IMR-90 (cell line): ENCODE data around the gene EVPL. TPM values are rescaled to one million over a fixed set of nuclear protein-coding genes. Genes with fewer than 3 reads are reported as not detected.

ENCODE experiments used
- ATAC-seq: fragments of 200-7000 bp; cut with Tn5 transposase; 2 replicates; pipeline ENCODE4 v1.9.1; 2020; ENCODE audit warnings: low read depth, mild to moderate bottlenecking, moderate library complexity
- BruUV-seq: library from RNA; stranded (reverse); fragments of 400-500 nt; replicated peaks from 2 replicates; lab custom pipeline; 2021; lab: Mats Ljungman, UMichigan
- CTCF ChIA-PET: fragments of 300-600 bp; formaldehyde crosslinking; extraction: SDS; loops from one replicate; lab custom pipeline; 2021; ENCODE audit warnings: antibody characterized with exemption; lab: Yijun Ruan, JAX
- POLR2A ChIA-PET: fragments of 300-600 bp; sonication (Branson Sonifier 250); formaldehyde crosslinking; loops from one replicate; lab custom pipeline; 2022; ENCODE audit warnings: antibody characterized with exemption; ENCODE audit not compliant: unreplicated experiment; lab: Charles Lee
- DNase-seq: peaks from one replicate; pipeline ENCODE4 v3.0.0; 2013
- H2AFZ ChIP-seq: replicated peaks from 2 replicates; pipeline ENCODE3; 2013; ENCODE audit warnings: low read length, mild to moderate bottlenecking; ENCODE audit not compliant: poor library complexity
- H2AK5ac ChIP-seq: 2 replicates; pipeline ENCODE4 v1.6.1; 2013; ENCODE audit warnings: low read depth, low read length, inconsistent platforms
- H2AK9ac ChIP-seq: replicated peaks from 2 replicates; pipeline ENCODE3; 2013; ENCODE audit warnings: mild to moderate bottlenecking, low read depth, low read length, moderate library complexity; ENCODE audit not compliant: poor library complexity
- H2BK120ac ChIP-seq: 2 replicates; pipeline ENCODE4 v1.6.1; 2013; ENCODE audit warnings: low read depth, low read length, inconsistent platforms
- H2BK15ac ChIP-seq: 3 replicates; pipeline ENCODE4 v1.6.1; 2013; ENCODE audit warnings: low read depth, low read length, inconsistent platforms
- H2BK20ac ChIP-seq: 2 replicates; pipeline ENCODE4 v1.6.1; 2013; ENCODE audit warnings: low read depth, mild to moderate bottlenecking, inconsistent platforms, low read length, moderate library complexity
- H2BK5ac ChIP-seq: 2 replicates; pipeline ENCODE4 v1.6.1; 2013; ENCODE audit warnings: mild to moderate bottlenecking, low read depth, low read length, inconsistent platforms; ENCODE audit not compliant: poor library complexity, severe bottlenecking
- H3K14ac ChIP-seq: replicated peaks from 2 replicates; pipeline ENCODE4 v1.6.1; 2013; ENCODE audit warnings: low read depth, low read length, inconsistent platforms
- H3K18ac ChIP-seq: 2 replicates; pipeline ENCODE4 v1.6.1; 2013; ENCODE audit warnings: low read depth, low read length, control low read depth
- H3K23ac ChIP-seq: 2 replicates; pipeline ENCODE4 v1.6.1; 2013; ENCODE audit warnings: low read depth, low read length, inconsistent platforms
- H3K27ac ChIP-seq: 2 replicates; pipeline ENCODE4 v1.5.1; 2013; ENCODE audit warnings: mild to moderate bottlenecking, control low read depth, low read length; ENCODE audit not compliant: insufficient read depth
- H3K27me3 ChIP-seq: 2 replicates; pipeline ENCODE4 v1.6.1; 2013; ENCODE audit warnings: low read length; ENCODE audit not compliant: control insufficient read depth, insufficient read depth
- H3K36me3 ChIP-seq: 2 replicates; pipeline ENCODE4 v1.6.1; 2013; ENCODE audit warnings: low read length, mixed read lengths; ENCODE audit not compliant: control insufficient read depth, insufficient read depth
- H3K4ac ChIP-seq: 2 replicates; pipeline ENCODE4 v1.6.1; 2013; ENCODE audit warnings: low read depth, low read length, inconsistent platforms
- H3K4me1 ChIP-seq: 2 replicates; pipeline ENCODE4 v1.6.1; 2013; ENCODE audit warnings: low read length, mixed read lengths; ENCODE audit not compliant: control insufficient read depth, insufficient read depth
- H3K4me2 ChIP-seq: 2 replicates; pipeline ENCODE4 v1.6.1; 2013; ENCODE audit warnings: low read depth, mild to moderate bottlenecking, control low read depth, low read length, moderate library complexity
- H3K4me3 ChIP-seq: 2 replicates; pipeline ENCODE4 v1.5.1; 2013; ENCODE audit warnings: low read depth, mild to moderate bottlenecking, control low read depth, low read length, moderate library complexity; ENCODE audit not compliant: insufficient read depth
- H3K56ac ChIP-seq: 2 replicates; pipeline ENCODE4 v1.6.1; 2013; ENCODE audit warnings: low read length, inconsistent platforms; ENCODE audit not compliant: insufficient read depth; ENCODE audit errors: extremely low read depth
- H3K79me1 ChIP-seq, 2 experiments: 2 replicates each; pipeline ENCODE4 v1.6.1; 2013; ENCODE audit warnings: low read length in 2 of 2, inconsistent platforms in 1 of 2, low read depth in 1 of 2
- H3K9ac ChIP-seq: 2 replicates; pipeline ENCODE4 v1.6.1; 2013; ENCODE audit warnings: low read depth, low read length, control low read depth
- H3K9me1 ChIP-seq: 2 replicates; pipeline ENCODE4 v1.6.1; 2013; ENCODE audit warnings: low read length, inconsistent platforms; ENCODE audit not compliant: insufficient read depth
- H3K9me3 ChIP-seq: 2 replicates; pipeline ENCODE4 v1.6.1; 2013; ENCODE audit warnings: low read length; ENCODE audit not compliant: control insufficient read depth, insufficient read depth
- H4K20me1 ChIP-seq: 2 replicates; pipeline ENCODE4 v1.6.1; 2013; ENCODE audit warnings: low read length, inconsistent platforms; ENCODE audit not compliant: insufficient read depth
- H4K5ac ChIP-seq: 2 replicates; pipeline ENCODE4 v1.6.1; 2013; ENCODE audit warnings: mild to moderate bottlenecking, low read depth, low read length, control low read depth
- H4K8ac ChIP-seq, 2 experiments: 2 replicates each; pipeline ENCODE4 v1.6.1; 2013; ENCODE audit warnings: low read depth in 2 of 2, low read length in 2 of 2, control low read depth in 1 of 2, inconsistent platforms in 1 of 2
- H4K91ac ChIP-seq: 2 replicates; pipeline ENCODE4 v1.6.1; 2013; ENCODE audit warnings: low read depth, low read length, inconsistent platforms; ENCODE audit not compliant: insufficient read depth
- BHLHE40 ChIP-seq: fragments of 150-350 bp; IDR thresholded peaks from 2 replicates; pipeline ENCODE4 v1.6.1; 2016; ENCODE audit warnings: mild to moderate bottlenecking, low read depth, low read length
- CEBPB ChIP-seq: IDR thresholded peaks from 2 replicates; pipeline ENCODE4 v1.6.1; 2012; ENCODE audit warnings: low read depth, low read length, improper control_type of control experiment
- CHD1 ChIP-seq: IDR thresholded peaks from 2 replicates; pipeline ENCODE4 v1.6.1; 2012; ENCODE audit warnings: low read depth, low read length, improper control_type of control experiment
- CTCF ChIP-seq: conservative IDR thresholded peaks from 2 replicates; pipeline ENCODE4 v1.5.1; 2012; ENCODE audit warnings: mild to moderate bottlenecking, low read depth, low read length, improper control_type of control experiment
- ELK1 ChIP-seq: fragments of 150-350 bp; IDR thresholded peaks from 2 replicates; pipeline ENCODE4 v1.6.1; 2016; ENCODE audit warnings: low read depth, mild to moderate bottlenecking, low read length, moderate library complexity, borderline replicate concordance
- FOS ChIP-seq: fragments of 150-350 bp; IDR thresholded peaks from 2 replicates; pipeline ENCODE4 v1.6.1; 2016; ENCODE audit warnings: low read depth, low read length
- MAFK ChIP-seq: IDR thresholded peaks from 2 replicates; pipeline ENCODE4 v1.6.1; 2012; ENCODE audit warnings: low read depth, low read length, improper control_type of control experiment
- MAZ ChIP-seq: IDR thresholded peaks from 2 replicates; pipeline ENCODE4 v1.6.1; 2012; ENCODE audit warnings: low read depth, mild to moderate bottlenecking, low read length, improper control_type of control experiment, moderate library complexity, borderline replicate concordance
- MXI1 ChIP-seq: IDR thresholded peaks from 2 replicates; pipeline ENCODE4 v1.6.1; 2012; ENCODE audit warnings: low read depth, mild to moderate bottlenecking, low read length, moderate library complexity, borderline replicate concordance
- NFE2L2 ChIP-seq: fragments of 150-350 bp; IDR thresholded peaks from 2 replicates; pipeline ENCODE4 v1.6.1; 2016; ENCODE audit warnings: low read depth, mild to moderate bottlenecking, low read length
- POLR2A ChIP-seq: IDR thresholded peaks from 2 replicates; pipeline ENCODE4 v1.6.1; 2012; ENCODE audit warnings: mild to moderate bottlenecking, low read depth, low read length
- RAD21 ChIP-seq: IDR thresholded peaks from 2 replicates; pipeline ENCODE4 v1.6.1; 2012; ENCODE audit warnings: low read length, improper control_type of control experiment
- RCOR1 ChIP-seq: IDR thresholded peaks from 2 replicates; pipeline ENCODE4 v1.6.1; 2012; ENCODE audit warnings: mild to moderate bottlenecking, low read length, improper control_type of control experiment; ENCODE audit not compliant: insufficient replicate concordance
- RFX5 ChIP-seq: IDR thresholded peaks from 2 replicates; pipeline ENCODE4 v1.8.0; 2012; ENCODE audit warnings: low read depth, mild to moderate bottlenecking, low read length, moderate library complexity
- SMC3 ChIP-seq: fragments of 150-350 bp; IDR thresholded peaks from 2 replicates; pipeline ENCODE4 v1.6.1; 2016; ENCODE audit warnings: low read depth, mild to moderate bottlenecking, antibody characterized with exemption, low read length, moderate library complexity
- USF2 ChIP-seq: fragments of 150-350 bp; IDR thresholded peaks from 2 replicates; pipeline ENCODE4 v1.6.1; 2017; ENCODE audit warnings: mild to moderate bottlenecking, antibody characterized with exemption, low read length, low read depth
- WGBS, 2 experiments: methylation state at CpG; one replicate each; pipeline versions ENCODE4 v1.1.5 to v1.1.7; 2013; ENCODE audit warnings: missing lambda C conversion rate in 2 of 2; ENCODE audit not compliant: insufficient read length in 1 of 2; ENCODE audit errors: extremely low coverage in 2 of 2; 5-methylcytosine and 5-hydroxymethylcytosine counted together
- dilution Hi-C: fragments of 300-500 bp; cut with HindIII; formaldehyde crosslinking; loops from one replicate; pipeline ENCODE4 v1.14.3; 2018; ENCODE audit warnings: low sequenced_read_pairs; ENCODE audit not compliant: unreplicated experiment
- in situ Hi-C: fragments of 300-500 bp; cut with MboI; formaldehyde crosslinking; loops from 3 replicates; pipeline ENCODE4 v1.14.3; 2019; ENCODE audit warnings: low sequenced_read_pairs, inconsistent platforms, mixed read lengths
- intact Hi-C: fragments of 100-400 bp; cut with micrococcal nuclease; formaldehyde crosslinking; loops from 2 replicates; pipeline ENCODE4 v1.10.0; 2022
- polyA plus RNA-seq, 3 experiments: library from polyadenylated mRNA; depleted of rRNA; stranded (reverse); fragments of >200 nt; gene quantifications; 2 replicates each; pipeline ENCODE4 v1.2.3, GENCODE V29; 2012; ENCODE audit warnings: low replicate concordance in 1 of 3
- total RNA-seq: library from RNA; depleted of rRNA; stranded (reverse); fragments of >200 nt; gene quantifications from 2 replicates; pipeline ENCODE4 v1.2.3, GENCODE V29; 2012

The EVPL gene
- total and polyA plus RNA-seq, 2 of the 4 experiments (the other 2 are of a cell fraction): not detected

GRCh38 chr17:75970626-75971025 lies 56.5 kb downstream of the EVPL start:
- no peak overlapping the region for H3K4me3 ChIP-seq
- H3K27me3 ChIP-seq: no peaks in the 10 kb centered on the region
- no peak overlapping the region for H3K18ac ChIP-seq
- H2AK9ac ChIP-seq: no peak overlapping the region
- WGBS, 2 experiments: 87% methylated on average over 2 of the region's 7 CpGs; no CpG with 5 or more reads in 1 of the 2 experiments
- H2BK5ac ChIP-seq: no peak overlapping the region
- no peak overlapping the region for H2AK5ac ChIP-seq
- DNase-seq (no peak), ATAC-seq (no peak)
- H3K27ac ChIP-seq: no peak overlapping the region
- H3K9me1 ChIP-seq: no peaks in the 10 kb centered on the region
- no peak overlapping the region for H2BK15ac ChIP-seq
- no peak overlapping the region for H4K8ac ChIP-seq
- no peak overlapping the region for H3K56ac ChIP-seq
- H2BK20ac ChIP-seq: no peak overlapping the region
- ChIA-PET CTCF (no interaction called here), POLR2A (interaction anchor here (0.6 kb wide), 1 partner anchor 10 kb away, joined by 4 read pairs; no protein-coding TSS in a partner anchor)
- no peak overlapping the region for H3K4me2 ChIP-seq
- no peak overlapping the region for H3K9ac ChIP-seq
- no peak overlapping the region for H4K91ac ChIP-seq
- no peak overlapping the region for H3K14ac ChIP-seq
- dilution Hi-C loops (no loop called here), in situ Hi-C loops (no loop called here), intact Hi-C loops (no loop called here)
- H3K23ac ChIP-seq: no peak overlapping the region
- BruUV-seq: no TSS peak
- 0 out of 2 replicates have a peak, but pooled peaks cover 1% of the 10 kb centered on the region for H3K4me1 ChIP-seq
- H3K36me3 ChIP-seq: peaks cover 13% of the 10 kb centered on the region
- TF ChIP-seq CHD1 (no peak), SMC3 (no peak), RAD21 (no peak), MAFK (no peak), USF2 (no peak), ELK1 (no peak), RCOR1 (no peak), POLR2A (no peak), CTCF (no peak), MAZ (no peak), MXI1 (no peak), BHLHE40 (no peak), RFX5 (no peak), NFE2L2 (no peak), CEBPB (no peak), FOS (no peak)
- H2AFZ ChIP-seq: no peak overlapping the region
- H3K9me3 ChIP-seq: no peaks in the 10 kb centered on the region
- no peak overlapping the region for H4K5ac ChIP-seq
- H2BK120ac ChIP-seq: no peak overlapping the region
- no peak overlapping the region for H3K4ac ChIP-seq
- peaks cover 13% of the 10 kb centered on the region; the same call in 1 of the 2 replicates for H4K20me1 ChIP-seq
- peaks cover 12 to 49% of the 10 kb centered on the region in 2 experiments for H3K79me1 ChIP-seq
